ENCODE results near the gene WRNIP1.

Gene WRNIP1

DNA sequence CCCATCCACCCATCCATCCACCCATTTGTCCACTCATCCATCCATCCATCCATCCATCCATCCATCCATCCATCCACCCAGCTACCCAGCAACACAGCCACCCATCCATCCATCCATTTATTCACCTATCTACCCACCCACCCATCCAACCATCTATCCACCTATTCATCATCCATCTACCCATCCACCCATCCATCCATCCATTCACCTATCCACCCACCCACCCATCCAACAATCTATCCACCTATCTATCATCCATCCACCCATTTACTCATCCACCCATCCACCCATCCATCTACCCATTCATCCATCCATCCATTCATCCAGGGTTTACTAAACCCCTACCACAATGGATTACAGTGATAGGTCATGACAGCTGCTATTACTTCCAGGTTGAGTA is 69.1 kb downstream of the WRNIP1 start:
- no peak for DNase-seq

Measured in hypothalamus (tissue), 51 donors.